HG02870 (cell line): ENCODE data around the gene FGF12.

Source experiments
- ATAC-seq: cut with Tn5 transposase; IDR thresholded peaks from one replicate; pipeline ENCODE4 v1.9.1; 2021; ENCODE audit warnings: mild to moderate bottlenecking, moderate library complexity; ENCODE audit not compliant: unreplicated experiment

FGF12 gene

GRCh38 chr3:192365571-192365970, 361.8 kb downstream of the FGF12 start:
- no peak for ATAC-seq

- ATAC-seq = no peak
Observed at GRCh38 chr3:192364316-192364715, 363.0 kb downstream of the FGF12 start.

GRCh38 chr3:192354687-192355086, 372.7 kb downstream of the FGF12 start:
- no peak for ATAC-seq

GRCh38 chr3:192352142-192352541, 375.2 kb downstream of the FGF12 start:
- ATAC-seq = no peak

GRCh38 chr3:192351441-192351840, 375.9 kb downstream of the FGF12 start:
- no peak for ATAC-seq

GRCh38 chr3:192340031-192340430, 387.3 kb downstream of the FGF12 start:
- ATAC-seq = no peak

GRCh38 chr3:192339214-192339613, 388.1 kb downstream of the FGF12 start:
- no peak for ATAC-seq

- no peak for ATAC-seq
Observed at GRCh38 chr3:192336286-192336685, 391.1 kb downstream of the FGF12 start.

GRCh38 chr3:192332386-192333291, 394.7 kb downstream of the FGF12 start:
- no peak for ATAC-seq

- no peak for ATAC-seq
Observed at GRCh38 chr3:192331749-192332385, 395.5 kb downstream of the FGF12 start.

GRCh38 chr3:192326656-192327055, 400.7 kb downstream of the FGF12 start:
- no peak for ATAC-seq

- no peak for ATAC-seq
Observed at GRCh38 chr3:192317564-192317963, 409.8 kb downstream of the FGF12 start.

GRCh38 chr3:192313605-192314004, 413.7 kb downstream of the FGF12 start:
- ATAC-seq = no peak

GRCh38 chr3:192307631-192308030, 419.7 kb downstream of the FGF12 start:
- ATAC-seq = no peak

GRCh38 chr3:192303235-192303634, 424.1 kb downstream of the FGF12 start:
- ATAC-seq = no peak

- ATAC-seq = no peak
Observed at GRCh38 chr3:192302721-192303120, 424.6 kb downstream of the FGF12 start.

GRCh38 chr3:192299921-192300320, 427.4 kb downstream of the FGF12 start:
- ATAC-seq = no peak

GRCh38 chr3:192296845-192297244, 430.5 kb downstream of the FGF12 start:
- ATAC-seq = no peak

- no peak for ATAC-seq
Observed at GRCh38 chr3:192284443-192285072, 442.8 kb downstream of the FGF12 start.

- ATAC-seq = no peak
Observed at GRCh38 chr3:192281207-192281880, 446.0 kb downstream of the FGF12 start.

- no peak for ATAC-seq
Observed at GRCh38 chr3:192279664-192280063, 447.7 kb downstream of the FGF12 start.
